GM19023 (cell line): ENCODE results near the gene TCF4.

ENCODE experiments used
- ATAC-seq: cut with Tn5 transposase; IDR thresholded peaks from one replicate; pipeline ENCODE4 v1.9.1; 2021; ENCODE audit warnings: mild to moderate bottlenecking, moderate library complexity; ENCODE audit not compliant: unreplicated experiment

TCF4 gene

GRCh38 chr18:55219823-55220222, 368.2 kb downstream of the TCF4 start:
- no peak for ATAC-seq

DNA sequence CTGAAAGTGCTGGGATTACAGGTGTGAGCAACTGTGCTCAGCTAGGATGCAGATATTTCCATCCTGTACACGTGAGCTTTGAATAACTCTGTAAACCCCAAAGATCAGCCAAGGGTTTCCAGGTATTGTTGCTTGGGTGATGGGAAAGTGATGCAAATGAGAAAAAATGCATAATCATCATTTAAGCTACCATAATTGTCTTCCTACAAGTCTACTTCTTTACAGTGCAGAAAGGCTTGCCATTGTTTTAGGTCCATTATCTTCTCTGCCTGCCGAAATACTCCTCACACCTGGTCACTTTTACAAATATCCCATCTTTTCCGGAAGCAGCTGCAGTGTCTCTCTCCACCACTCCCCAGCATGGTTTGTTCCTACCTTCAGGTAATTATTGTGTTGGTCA, 368.9 kb downstream of the TCF4 start:
- no peak for ATAC-seq

- no peak for ATAC-seq
These were observed 373.0 kb downstream of the TCF4 start for GRCh38 chr18:55214969-55215368.

- no peak for ATAC-seq
These were observed 373.5 kb downstream of the TCF4 start for GRCh38 chr18:55214534-55214933.

DNA sequence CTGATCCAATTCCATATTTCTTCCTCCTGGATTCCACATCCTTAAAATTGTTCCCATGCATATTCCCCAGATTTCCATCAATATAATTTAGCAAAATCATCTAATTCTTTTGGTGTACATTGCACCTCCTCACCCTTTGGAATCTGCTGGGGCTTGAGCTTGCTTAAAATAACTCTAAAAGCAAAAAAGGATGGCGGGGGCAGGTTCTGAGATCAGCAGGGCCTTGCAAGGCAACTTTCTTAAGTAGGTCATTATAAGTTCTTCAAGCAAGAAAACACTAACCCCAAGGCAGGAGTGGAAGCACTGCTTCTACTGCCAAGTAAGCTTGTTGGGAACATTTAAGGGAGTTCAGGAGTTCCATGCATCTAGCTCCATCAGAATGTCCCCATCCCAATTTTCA, 374.4 kb downstream of the TCF4 start:
- no peak for ATAC-seq

DNA sequence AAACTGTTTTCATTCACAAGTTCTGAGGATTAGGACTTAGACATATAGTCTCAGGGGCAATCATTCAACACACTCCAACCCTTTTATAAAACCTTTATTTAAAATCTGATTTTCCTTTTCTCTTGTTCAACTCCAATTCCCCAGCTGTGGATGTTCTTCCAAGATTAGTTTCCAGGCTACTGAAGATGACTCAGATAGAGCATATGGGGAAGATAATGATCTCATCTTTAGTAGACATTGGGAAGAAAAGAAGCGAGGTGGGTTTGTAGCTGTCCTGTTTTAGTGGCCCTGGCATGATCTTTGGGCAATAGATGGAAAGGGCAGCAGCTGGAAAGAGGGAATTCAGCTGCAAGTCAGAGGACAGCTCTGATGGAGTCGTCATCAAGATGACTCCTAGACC, 381.1 kb downstream of the TCF4 start:
- ATAC-seq: no peak

DNA sequence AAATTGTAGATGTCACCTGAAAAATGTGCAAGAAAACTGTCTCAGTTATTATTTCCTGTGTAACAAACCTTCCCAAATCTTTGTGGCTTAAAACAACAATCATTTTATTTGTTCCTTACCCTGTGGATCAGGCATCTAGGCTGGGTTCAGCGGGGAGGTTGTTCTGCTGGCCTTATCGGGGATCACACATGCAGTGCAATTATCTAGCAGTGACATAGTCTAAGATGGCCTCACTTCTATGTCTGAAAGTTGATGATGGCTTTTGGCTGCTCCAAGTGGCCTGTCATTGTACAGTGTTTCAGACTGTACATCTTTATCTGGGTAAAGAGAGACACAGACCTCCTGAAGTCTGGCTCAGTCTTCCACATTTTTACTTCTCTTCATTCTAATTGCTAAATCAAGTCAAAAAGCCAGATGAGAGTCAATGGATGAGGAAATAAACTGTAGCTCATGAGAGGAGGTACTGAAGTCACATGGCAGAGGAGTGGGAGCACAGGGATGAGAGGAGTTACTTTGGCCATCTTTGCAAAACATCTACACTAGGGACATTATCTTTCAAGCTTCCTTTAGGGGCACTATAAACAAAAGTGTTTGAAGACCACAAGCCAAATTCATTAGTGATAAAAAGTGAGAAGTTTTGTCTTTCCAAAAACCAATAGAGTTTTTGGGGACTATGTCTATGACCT, 385.6 kb downstream of the TCF4 start:
- ATAC-seq: no peak

DNA sequence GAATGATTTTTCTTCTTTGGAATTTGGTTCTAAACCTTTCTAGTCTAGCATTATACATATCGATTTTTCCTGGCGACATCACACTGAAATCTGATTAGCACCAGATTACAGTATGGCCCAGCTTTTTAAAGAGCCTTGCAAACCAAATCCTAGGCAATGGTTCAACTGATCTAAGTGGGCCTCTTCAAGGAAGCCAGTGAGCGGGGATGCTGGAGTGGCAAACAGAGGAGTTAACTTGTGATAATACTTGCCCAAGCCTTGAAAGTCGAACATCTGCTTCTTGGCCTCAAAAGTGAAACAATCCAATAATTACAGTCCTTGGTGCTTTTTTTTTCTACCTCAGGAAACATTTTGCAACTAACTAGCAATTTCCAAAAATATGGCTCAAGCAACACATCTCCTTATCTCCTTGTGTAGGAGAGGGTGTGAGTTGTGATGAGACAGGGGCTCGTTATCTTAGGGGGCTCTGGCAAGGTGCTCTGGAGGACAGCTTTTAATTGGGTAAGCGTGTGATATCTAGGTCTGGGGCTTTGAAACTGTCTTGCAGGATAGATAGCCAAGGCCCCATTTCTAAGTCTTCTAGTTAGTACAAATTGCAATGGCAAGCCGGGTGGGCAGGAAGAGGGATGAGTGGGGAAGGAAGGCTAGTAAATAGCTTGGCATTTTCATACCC, 388.6 kb downstream of the TCF4 start:
- no peak for ATAC-seq

- no peak for ATAC-seq
These were observed 392.1 kb downstream of the TCF4 start for GRCh38 chr18:55195863-55196262.

DNA sequence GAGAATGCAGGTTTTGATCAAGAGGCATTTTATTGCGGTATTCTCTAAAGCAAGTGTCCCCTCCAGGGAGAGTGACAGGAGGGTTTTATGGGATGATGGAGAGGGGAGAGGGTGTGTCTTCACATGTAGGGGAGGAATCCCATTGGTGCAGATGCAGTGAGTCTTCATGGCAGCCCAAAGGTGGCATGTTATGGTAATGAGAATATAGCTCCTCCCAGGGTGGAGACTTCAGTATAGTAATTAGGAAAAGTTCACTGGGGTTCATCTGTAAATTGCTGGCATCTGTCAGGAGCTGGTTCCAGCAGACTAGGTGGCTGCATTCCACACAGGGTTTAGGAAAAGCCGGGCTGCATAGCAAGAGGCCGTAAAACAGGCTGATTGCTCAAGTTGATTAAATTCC, 398.0 kb downstream of the TCF4 start:
- no peak for ATAC-seq

DNA sequence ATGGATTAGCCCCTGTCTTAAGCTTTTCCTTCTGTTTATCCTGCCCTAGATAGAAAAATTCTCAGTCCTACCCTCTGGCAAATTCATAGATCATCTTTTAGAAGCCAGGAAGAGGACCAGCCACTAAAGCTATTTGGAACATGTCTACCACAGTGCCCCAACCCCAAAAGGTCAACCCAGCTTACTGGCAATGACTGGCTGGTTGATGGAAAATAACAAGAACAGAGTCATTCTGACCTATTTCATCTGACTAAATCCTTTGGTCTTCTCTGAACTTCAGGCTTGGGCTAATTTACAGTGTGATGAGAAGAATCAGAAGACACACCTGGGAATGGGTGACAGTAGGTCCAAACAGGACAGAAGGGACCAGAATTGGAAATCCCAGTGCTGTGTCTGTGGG, 401.4 kb downstream of the TCF4 start:
- no peak for ATAC-seq

DNA sequence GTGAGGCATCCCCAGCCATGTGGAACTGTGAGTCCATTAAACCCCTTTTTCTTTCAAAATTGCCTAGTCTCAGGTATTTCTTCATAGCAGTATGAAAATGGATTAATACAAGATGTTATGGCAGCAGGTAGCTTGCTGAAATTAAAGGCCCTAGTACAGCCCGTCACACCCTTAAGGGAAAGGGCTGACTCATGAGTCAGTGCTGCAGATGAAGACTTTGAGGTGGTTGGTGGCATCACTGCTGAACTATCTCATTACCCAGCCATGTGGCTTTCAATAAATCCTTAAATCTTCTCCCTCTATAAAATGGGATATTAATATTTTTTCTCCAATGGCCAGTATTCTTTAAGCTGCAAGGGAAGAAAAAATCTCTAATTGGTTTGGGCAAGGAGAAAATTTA, 402.6 kb downstream of the TCF4 start:
- no peak for ATAC-seq

DNA sequence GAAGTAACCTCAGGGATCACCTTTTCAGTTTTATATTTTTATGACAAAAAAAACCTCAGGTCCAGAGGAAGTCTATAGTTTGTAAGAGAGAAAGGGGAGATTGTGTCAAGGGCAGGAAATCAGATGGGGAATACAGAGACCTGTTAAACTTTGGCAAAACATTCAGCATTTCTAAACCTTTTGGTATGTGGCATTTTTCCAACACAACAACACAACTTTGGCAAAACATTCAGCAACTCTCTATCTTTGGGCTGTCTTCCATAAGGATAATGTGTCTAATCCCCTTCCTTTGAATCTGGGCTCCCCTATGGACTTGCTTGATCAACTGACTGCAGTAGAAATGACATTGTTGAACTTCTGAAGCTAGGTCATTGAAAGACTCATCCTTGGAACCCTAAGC, 408.2 kb downstream of the TCF4 start:
- ATAC-seq: no peak

DNA sequence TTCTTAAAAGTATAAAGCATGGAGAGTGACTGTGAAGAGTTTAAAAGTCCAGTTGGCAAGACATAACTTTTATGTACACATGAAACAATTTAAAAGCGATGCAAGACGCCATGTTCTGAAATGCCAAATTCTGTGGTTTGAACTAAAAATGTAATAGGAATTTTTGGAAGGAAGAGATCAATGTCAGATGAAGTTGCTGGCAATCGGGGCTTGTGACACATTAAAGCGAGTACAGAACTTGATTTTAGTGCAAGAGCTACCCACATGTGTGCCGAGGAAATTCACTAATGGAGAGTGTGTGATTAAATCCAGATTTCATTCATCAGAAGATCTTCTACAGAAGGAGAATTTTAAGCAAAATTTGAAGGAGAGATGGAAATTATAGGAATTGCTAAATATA, 408.6 kb downstream of the TCF4 start:
- no peak for ATAC-seq

DNA sequence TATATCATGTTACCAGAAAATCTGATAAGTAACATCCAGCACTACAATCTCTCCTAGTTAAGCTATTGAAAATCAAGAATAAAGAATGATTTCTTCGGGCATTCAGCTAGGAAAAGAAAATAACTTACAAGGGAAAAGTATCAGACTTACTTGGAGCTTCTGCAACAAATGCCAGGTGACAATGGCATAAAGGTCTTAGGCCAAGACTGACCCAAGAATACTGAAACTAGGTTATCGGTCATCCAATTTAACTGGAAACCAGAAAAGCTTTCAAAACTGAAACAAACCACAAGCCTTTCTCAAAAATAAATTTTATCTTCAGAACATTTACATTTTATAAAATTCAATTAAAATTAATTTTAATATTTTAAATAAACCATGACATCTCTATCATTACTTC, 414.7 kb downstream of the TCF4 start:
- ATAC-seq: no peak
